GM19025 (cell line): ENCODE results near the gene GNA14.
A peak's percentile ranks its signal among the peaks of the same experiment; 100 is the strongest.
"Not testable (repeated sequence)": the region's sequence is repeated elsewhere in the genome, so short reads cannot be mapped to it uniquely, and the experiment has no call there.

Source experiments
- ATAC-seq: cut with Tn5 transposase; IDR thresholded peaks from one replicate; pipeline ENCODE4 v1.9.1; 2021; ENCODE audit warnings: mild to moderate bottlenecking, low read depth, moderate library complexity; ENCODE audit not compliant: unreplicated experiment

GNA14 gene

GRCh38 chr9:77497322-77498198 is 150.6 kb downstream of the GNA14 start:
- no peak for ATAC-seq

DNA sequence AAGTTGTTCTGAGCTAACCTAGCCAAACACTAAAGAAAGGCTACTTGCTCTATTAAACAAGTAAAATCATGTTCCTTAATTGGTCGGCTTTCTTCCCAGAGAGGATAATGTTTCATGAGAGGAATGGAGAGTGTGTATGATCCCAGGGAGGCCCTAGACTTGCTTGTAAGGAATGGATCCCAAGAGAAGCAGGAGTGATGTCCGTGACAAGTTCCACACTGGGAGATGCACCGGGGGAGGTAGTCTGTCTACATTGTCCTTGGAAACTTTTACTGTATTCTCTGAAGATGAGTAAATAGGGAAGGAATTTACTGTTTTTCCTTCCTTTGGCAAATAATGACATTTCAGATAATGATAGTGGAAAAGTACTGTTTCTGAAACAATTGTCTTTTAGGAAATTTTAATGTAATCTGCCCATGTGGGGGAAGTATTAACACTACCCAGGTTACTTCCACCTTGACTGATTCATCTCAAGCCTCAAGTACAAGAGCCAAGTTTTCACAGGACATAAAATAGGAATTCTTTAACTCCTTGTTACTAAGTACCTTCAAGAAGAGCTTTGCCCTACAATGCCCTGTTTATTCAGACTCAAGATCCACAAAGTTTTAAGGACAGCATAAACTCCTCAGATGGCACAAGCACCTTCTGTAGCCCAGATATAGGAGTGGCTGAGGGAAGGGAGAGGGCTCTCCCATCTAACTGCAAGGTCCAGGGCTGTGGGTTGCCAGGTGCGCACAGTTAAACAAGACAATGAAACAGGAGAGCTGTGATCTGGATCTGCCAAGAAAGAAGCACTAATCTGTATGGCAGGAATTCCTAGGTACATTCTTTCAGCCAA is 152.1 kb downstream of the GNA14 start:
- no peak for ATAC-seq

GRCh38 chr9:77490279-77490678 is 157.8 kb downstream of the GNA14 start:
- ATAC-seq: not testable (repeated sequence)

DNA sequence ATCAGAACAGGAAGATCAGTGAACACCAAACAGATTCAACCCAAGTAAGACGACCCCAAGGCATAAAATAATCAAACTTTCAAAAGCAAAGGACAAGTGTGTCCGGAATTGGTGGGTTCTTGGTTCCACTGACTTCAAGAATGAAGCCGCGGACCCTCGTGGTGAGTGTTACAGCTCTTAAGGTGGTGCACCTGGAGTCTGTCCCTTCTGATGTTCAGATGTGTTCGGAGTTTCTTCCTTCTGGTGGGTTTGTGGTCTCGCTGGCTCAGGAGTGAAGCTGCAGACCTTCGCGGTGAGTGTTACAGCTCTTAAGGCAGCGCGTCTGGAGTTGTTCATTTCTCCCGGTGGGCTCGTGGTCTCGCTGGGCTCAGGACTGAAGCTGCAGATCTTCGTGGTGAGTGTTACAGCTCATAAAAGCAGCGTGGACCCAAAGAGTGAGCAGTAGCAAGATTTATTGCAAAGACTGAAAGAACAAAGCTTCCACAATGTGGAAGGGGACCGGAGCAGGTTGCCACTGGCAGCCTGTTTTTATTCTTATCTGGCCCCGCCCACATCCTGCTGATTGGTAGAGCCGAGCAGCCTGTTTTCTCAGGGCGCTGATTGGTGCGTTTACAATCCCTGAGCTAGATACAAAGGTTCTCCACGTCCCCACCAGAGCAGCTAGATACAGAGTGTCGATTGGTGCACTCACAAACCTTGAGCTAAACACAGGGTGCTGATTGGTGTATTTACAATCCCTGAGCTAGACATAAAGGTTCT is 158.5 kb downstream of the GNA14 start:
- ATAC-seq: not testable (repeated sequence)

- no peak for ATAC-seq
Measured at GRCh38 chr9:77488439-77489126, 159.5 kb downstream of the GNA14 start.

DNA sequence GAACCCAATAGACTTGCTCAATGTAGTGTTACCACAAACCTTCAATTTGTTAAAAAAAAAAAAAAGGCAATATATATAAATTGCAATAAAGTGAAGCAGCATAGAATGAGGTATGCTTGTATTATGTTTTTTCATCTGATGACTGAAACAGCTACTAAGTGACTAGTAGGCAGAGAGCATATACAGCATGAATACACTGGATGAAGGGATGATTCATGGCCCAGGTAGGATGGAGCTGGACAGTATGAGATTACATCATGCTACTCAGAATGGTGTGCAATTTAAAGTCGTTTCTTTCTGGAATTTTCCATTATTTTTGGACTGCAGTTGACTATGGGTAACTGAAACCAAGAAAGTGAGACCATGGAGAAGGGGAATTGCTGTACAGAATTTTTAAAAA is 161.2 kb downstream of the GNA14 start:
- ATAC-seq: no peak

DNA sequence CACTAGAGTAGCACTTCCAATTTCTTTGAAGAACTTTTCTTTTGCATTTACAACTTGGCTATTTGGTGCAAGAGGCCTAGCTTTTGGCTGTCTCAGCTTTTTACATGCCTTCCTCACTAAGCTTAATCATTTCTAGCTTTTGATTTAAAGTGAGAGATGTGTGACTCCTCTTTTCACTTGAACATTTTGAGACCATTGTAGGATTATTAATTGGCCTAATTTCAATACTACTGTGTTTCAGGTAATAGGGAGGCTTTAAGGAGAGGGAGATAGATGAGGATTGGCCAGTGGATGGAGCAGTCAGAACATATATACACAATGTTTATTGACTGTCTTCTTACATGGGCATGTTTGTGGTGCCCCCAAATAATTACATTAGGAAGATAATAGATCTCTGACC is 161.7 kb downstream of the GNA14 start:
- no peak for ATAC-seq

DNA sequence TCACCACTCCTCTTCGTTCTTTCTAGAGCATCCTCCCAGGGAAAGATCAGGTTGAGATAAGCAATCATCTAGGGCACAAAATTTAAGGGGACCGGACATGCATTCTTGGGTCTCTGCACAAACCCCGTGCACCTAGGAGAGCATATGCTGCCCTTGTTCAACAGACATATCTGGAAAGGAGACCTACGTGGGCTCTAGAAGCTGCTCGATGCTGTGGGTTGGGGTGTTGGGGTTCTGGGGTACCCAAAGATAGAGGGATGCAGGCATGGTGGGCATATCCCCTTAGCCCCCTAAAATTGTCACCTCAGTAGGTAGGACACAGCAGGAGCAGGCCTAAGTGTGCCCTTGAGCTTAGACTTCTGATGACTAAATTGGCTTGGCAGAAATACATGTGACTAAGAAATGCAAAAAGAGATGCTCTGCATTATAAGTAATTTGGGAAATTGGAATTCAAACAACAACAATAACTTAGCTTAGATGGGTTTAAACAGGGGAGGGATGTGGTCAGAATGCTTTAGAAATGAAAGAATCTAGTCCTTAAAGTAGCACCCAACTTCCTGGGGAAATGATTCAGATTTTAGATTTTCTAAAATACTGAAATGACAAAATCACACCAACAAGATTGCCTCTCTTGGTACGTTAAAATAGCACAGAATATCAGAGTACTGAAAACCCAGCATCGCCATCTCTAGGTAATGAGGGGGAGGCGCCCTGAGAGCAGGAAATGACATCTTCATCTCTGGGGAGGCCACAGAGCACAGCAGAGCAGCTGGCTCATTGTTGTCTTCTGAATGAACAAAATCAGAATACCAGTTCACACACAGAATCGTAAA is 172.3 kb downstream of the GNA14 start:
- ATAC-seq: peak; percentile 95

DNA sequence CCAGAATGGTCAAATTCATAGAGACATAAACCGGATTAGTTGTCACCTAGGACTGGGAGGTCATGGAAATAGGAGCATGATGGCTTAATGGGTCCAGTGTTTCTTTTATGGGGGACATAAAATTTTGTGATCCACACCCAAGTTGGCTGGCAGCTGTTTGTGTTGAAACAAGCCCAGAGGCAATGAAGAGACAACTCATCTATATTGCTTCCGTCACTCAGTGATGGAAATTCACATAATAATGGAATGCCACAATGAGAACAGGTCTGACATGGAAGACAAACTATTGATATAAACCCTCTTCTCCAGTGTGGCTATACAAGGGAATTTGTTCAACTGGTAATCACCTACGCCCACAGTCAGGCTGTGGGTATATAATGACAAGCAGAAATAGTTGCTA is 173.2 kb downstream of the GNA14 start:
- no peak for ATAC-seq

DNA sequence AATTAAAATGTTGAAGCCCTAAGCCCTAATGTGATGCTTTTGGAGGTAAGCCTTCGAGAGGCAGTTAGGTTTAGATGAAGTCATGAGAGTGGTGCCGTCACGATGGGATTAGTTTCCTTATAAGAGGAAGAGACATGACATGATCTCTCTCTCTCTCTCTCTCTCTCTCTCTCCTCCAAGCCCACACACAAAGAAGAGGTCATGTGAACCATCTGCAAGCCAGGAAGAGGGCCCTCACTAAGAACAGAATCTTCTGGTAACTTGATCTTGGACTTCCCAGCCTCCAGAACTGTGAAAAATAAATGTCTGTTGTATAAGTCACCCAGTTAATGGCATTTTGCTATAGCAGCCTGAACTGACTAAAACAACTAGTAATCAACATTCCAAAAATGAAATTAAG is 175.5 kb downstream of the GNA14 start:
- ATAC-seq: no peak

- ATAC-seq: no peak
Measured at GRCh38 chr9:77471572-77471971, 176.6 kb downstream of the GNA14 start.

GRCh38 chr9:77469515-77470231 is 178.4 kb downstream of the GNA14 start:
- ATAC-seq: no peak

DNA sequence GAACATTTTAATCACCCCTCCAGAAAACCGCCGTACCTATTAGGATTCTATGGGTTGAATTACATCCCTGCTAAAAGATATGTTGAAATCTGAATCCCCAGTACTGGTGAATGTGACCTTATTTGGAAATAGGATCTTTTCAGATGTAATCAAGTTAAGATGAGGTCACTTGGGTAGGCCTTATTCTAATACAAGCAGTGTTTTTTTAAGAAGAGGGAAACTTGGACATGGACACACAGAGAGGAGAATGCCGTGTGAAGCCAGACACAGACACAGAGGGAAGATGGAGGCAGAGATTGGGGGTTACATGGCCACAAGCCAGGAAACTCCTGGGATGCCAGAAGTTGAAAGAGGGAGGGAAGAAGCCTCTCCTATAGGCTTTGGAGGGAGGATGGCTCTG is 183.5 kb downstream of the GNA14 start:
- ATAC-seq: no peak

DNA sequence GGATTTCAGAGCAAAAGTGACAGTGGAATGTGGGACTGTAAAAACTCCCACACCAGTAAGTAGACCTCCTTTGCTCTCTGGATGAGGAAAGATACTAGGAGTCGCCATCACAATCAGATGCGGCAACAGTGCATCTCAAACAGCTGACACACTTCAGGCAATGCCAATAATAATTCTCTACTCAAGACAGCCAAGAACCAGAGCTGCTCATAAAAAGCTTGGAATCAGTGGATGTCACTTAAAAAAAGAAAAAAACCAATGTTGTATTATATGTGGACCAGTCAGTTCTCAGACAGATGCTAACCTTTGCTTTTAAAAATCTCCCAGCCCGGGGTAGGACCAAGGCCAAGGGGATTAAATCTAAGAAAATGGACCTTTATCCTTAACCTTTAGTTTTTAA is 185.0 kb downstream of the GNA14 start:
- no peak for ATAC-seq

DNA sequence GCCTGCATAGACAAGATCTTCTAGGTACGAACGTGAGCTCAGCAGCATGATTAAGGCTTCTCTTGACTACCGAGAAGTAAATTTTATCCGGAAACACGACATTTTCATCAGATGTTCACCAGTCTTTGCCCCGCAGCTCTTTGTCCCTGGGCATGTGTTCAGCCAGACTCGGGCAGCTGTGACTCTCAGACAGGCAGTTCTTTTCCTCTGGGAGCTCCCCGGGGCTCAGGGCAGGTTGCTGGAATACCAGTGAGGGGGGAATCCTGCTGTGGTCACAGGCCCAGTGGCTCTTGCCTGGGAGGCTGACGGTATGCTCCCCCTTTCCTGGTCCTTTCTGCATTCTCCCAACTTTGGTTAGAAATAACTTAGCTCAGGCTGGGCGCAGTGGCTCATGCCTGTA is 186.1 kb downstream of the GNA14 start:
- no peak for ATAC-seq

- no peak for ATAC-seq
Measured at GRCh38 chr9:77460938-77461337, 187.2 kb downstream of the GNA14 start.

DNA sequence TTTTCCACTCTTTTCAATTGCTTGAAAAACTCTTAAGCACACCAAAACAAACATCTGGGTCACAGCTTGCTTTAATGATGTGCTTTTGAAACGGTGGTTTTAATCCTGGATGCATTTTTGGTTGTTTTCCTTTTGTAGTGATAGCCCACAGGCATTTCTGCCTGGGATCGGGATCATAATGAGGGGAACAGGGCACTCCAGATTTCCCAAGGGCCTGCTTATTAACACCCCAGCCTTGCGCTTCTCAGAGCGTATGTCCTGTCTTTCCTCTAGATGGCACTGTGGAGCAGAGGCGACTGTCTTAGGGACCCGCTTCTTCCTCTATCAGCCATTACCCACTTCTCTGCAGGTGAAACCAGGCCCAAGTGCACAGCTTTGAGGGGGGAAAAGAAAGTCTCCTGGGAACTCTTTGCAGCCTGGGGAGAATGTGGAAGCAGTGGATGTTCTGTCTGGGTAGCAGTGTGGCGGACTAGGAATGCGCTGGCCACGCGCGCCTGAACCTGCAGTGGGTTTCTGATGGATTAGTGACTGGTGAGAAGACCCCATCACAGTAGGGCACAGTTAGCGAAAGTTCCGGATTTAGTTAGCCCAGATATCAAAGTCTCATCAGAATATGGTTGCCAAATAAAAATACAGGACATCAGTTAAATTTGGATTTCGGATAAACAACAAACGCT is 190.1 kb downstream of the GNA14 start:
- ATAC-seq: peak; percentile 70

GRCh38 chr9:77456829-77457437 is 191.2 kb downstream of the GNA14 start:
- ATAC-seq: peak; percentile 53
